Mesenteric fat pad (tissue), 1 donor: ENCODE measurements around the gene OSR1. TPM values are rescaled to one million over a fixed set of nuclear protein-coding genes. Genes with fewer than 3 reads are reported as not detected.

Source experiments
- DNase-seq: peaks from one replicate; pipeline ENCODE4 v3.0.0-alpha.2; 2020; ENCODE audit warnings: low spot score
- total RNA-seq: library from RNA; stranded (reverse); fragmentation: NEBNext Ultra II Directional; extraction: Animal tissue kit (Norgen Biotek cat#: 25700); gene quantifications from one replicate; pipeline ENCODE4 v1.2.1, GENCODE V29; 2021
- donor health status: DM: yes; HTN: yes; CAD: no.

The OSR1 gene
- total RNA-seq, 1 donor from 2014 or later: 41.6 TPM

GRCh38 chr2:19359456-19359855, 1.0 kb upstream of the OSR1 start:
- DNase-seq: no peak

GRCh38 chr2:19359021-19359357, 566 bp upstream of the OSR1 start:
- no peak for DNase-seq

- DNase-seq: no peak
These were observed 801 bp downstream of the OSR1 start for GRCh38 chr2:19357402-19358241.

GRCh38 chr2:19356545-19357401, 1.6 kb downstream of the OSR1 start:
- no peak for DNase-seq

GRCh38 chr2:19355931-19356544, 2.4 kb downstream of the OSR1 start:
- DNase-seq: no peak

- no peak for DNase-seq
These were observed 3.0 kb downstream of the OSR1 start for GRCh38 chr2:19355416-19355821.

GRCh38 chr2:19355014-19355405, 3.4 kb downstream of the OSR1 start:
- DNase-seq: no peak

- no peak for DNase-seq
These were observed 4.7 kb downstream of the OSR1 start for GRCh38 chr2:19353721-19354050.

GRCh38 chr2:19352946-19353720, 5.3 kb downstream of the OSR1 start:
- DNase-seq: no peak

- DNase-seq: no peak
These were observed 6.3 kb downstream of the OSR1 start for GRCh38 chr2:19351899-19352697.

- DNase-seq: no peak
These were observed 6.9 kb downstream of the OSR1 start for GRCh38 chr2:19351499-19351898.

- DNase-seq: no peak
These were observed 7.6 kb downstream of the OSR1 start for GRCh38 chr2:19350678-19351401.

GRCh38 chr2:19349911-19350677, 8.3 kb downstream of the OSR1 start:
- DNase-seq: no peak

GRCh38 chr2:19348692-19349091, 9.7 kb downstream of the OSR1 start:
- DNase-seq: no peak

- peak; percentile 98 for DNase-seq
These were observed 10.5 kb downstream of the OSR1 start for GRCh38 chr2:19347619-19348562.

GRCh38 chr2:19346983-19347618, 11.3 kb downstream of the OSR1 start:
- no peak for DNase-seq

GRCh38 chr2:19337742-19338141, 20.7 kb downstream of the OSR1 start:
- DNase-seq: no peak
